ENCODE data around the gene CELF2.

CELF2 gene

DNA sequence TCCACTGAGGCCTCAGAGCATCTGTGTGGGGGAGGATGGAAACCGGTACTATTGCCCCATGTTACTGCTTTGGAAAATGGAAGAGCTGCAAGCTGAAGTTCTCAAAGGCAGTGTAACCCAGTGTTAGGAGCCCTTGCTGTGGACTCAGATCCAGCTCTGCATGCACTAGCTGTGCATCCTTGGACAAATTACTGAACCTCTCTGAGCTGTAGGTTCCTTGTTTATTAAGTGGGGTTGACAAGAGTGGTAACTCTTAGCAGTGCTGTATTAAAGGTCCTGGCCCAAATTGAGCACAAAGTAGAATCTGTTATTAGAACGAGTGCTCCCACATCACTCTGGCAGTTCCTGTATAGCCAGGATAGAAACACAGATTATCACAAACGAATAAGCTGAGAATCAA, 359.6 kb downstream of the CELF2 start:
- Histone ChIP-seq H3K27me3 (ENCODE audit: insufficient read depth, low read length) (no peaks in the 10 kb centered on the region), H3K4me1 (ENCODE audit: insufficient read depth, low read length) (peaks cover 5% of the 10 kb centered on the region), H3K27ac (ENCODE audit: low read length) (no peak overlapping the region), H3K9me3 (ENCODE audit: insufficient read depth, low read depth, low read length) (no peaks in the 10 kb centered on the region), H3K4me3 (ENCODE audit: low read length) (no peak overlapping the region), H3K9ac (ENCODE audit: low read depth, low read length) (no peak overlapping the region), H3K36me3 (ENCODE audit: insufficient read depth, low read depth, low read length) (no peaks in the 10 kb centered on the region)

GRCh38 chr10:11378835-11379234, 361.2 kb downstream of the CELF2 start:
- Histone ChIP-seq H3K9ac (ENCODE audit: low read depth, low read length) (no peak overlapping the region), H3K4me3 (ENCODE audit: low read length) (no peak overlapping the region), H3K36me3 (ENCODE audit: insufficient read depth, low read depth, low read length) (no peaks in the 10 kb centered on the region), H3K9me3 (ENCODE audit: insufficient read depth, low read depth, low read length) (no peaks in the 10 kb centered on the region), H3K4me1 (ENCODE audit: insufficient read depth, low read length) (peaks cover 2% of the 10 kb centered on the region), H3K27me3 (ENCODE audit: insufficient read depth, low read length) (no peaks in the 10 kb centered on the region), H3K27ac (ENCODE audit: low read length) (no peak overlapping the region)

- Histone ChIP-seq H3K4me3 (ENCODE audit: low read length) (no peak overlapping the region), H3K4me1 (ENCODE audit: insufficient read depth, low read length) (no peaks in the 10 kb centered on the region), H3K27me3 (ENCODE audit: insufficient read depth, low read length) (no peaks in the 10 kb centered on the region), H3K36me3 (ENCODE audit: insufficient read depth, low read depth, low read length) (no peaks in the 10 kb centered on the region), H3K27ac (ENCODE audit: low read length) (no peak overlapping the region), H3K9me3 (ENCODE audit: insufficient read depth, low read depth, low read length) (no peaks in the 10 kb centered on the region), H3K9ac (ENCODE audit: low read depth, low read length) (no peak overlapping the region)
Observed at GRCh38 chr10:11379771-11380170, 362.1 kb downstream of the CELF2 start.

- no peaks in the 10 kb centered on the region for H3K4me1 ChIP-seq (ENCODE audit: insufficient read depth, low read length)
- no peak overlapping the region for H3K4me3 ChIP-seq (ENCODE audit: low read length)
- H3K27me3 ChIP-seq (ENCODE audit: insufficient read depth, low read length): no peaks in the 10 kb centered on the region
- H3K27ac ChIP-seq (ENCODE audit: low read length): no peak overlapping the region
- no peaks in the 10 kb centered on the region for H3K9me3 ChIP-seq (ENCODE audit: insufficient read depth, low read depth, low read length)
- no peaks in the 10 kb centered on the region for H3K36me3 ChIP-seq (ENCODE audit: insufficient read depth, low read depth, low read length)
- no peak overlapping the region for H3K9ac ChIP-seq (ENCODE audit: low read depth, low read length)
Observed at GRCh38 chr10:11381023-11381422, 363.4 kb downstream of the CELF2 start.

GRCh38 chr10:11381511-11381910, 363.8 kb downstream of the CELF2 start:
- no peaks in the 10 kb centered on the region for H3K36me3 ChIP-seq (ENCODE audit: insufficient read depth, low read depth, low read length)
- no peaks in the 10 kb centered on the region for H3K9me3 ChIP-seq (ENCODE audit: insufficient read depth, low read depth, low read length)
- H3K27ac ChIP-seq (ENCODE audit: low read length): no peak overlapping the region
- H3K9ac ChIP-seq (ENCODE audit: low read depth, low read length): no peak overlapping the region
- no peaks in the 10 kb centered on the region for H3K27me3 ChIP-seq (ENCODE audit: insufficient read depth, low read length)
- no peak overlapping the region for H3K4me3 ChIP-seq (ENCODE audit: low read length)
- H3K4me1 ChIP-seq (ENCODE audit: insufficient read depth, low read length): no peaks in the 10 kb centered on the region

DNA sequence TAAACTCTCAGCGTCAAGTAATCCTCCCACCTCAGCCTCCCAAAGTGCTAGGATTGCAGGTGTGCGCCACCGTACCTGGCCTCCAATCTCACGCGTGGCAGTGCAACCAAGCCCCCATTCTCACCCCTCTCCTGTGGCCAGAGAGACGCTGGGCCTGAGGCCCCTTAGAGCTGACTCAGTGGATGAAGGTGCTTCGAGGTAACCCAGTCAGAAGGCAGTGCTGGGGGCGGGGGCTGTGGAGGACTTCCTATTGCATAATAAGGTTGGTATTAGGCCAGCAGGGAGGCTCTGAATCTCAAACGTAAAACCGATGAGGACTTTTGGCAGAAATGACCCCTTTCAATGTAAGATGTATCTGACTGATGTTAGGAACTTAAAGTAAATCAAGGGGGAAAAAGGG, 364.5 kb downstream of the CELF2 start:
- Histone ChIP-seq H3K27ac (ENCODE audit: low read length) (no peak overlapping the region), H3K9me3 (ENCODE audit: insufficient read depth, low read depth, low read length) (no peaks in the 10 kb centered on the region), H3K4me1 (ENCODE audit: insufficient read depth, low read length) (no peaks in the 10 kb centered on the region), H3K4me3 (ENCODE audit: low read length) (no peak overlapping the region), H3K27me3 (ENCODE audit: insufficient read depth, low read length) (no peaks in the 10 kb centered on the region), H3K9ac (ENCODE audit: low read depth, low read length) (no peak overlapping the region), H3K36me3 (ENCODE audit: insufficient read depth, low read depth, low read length) (no peaks in the 10 kb centered on the region)

DNA sequence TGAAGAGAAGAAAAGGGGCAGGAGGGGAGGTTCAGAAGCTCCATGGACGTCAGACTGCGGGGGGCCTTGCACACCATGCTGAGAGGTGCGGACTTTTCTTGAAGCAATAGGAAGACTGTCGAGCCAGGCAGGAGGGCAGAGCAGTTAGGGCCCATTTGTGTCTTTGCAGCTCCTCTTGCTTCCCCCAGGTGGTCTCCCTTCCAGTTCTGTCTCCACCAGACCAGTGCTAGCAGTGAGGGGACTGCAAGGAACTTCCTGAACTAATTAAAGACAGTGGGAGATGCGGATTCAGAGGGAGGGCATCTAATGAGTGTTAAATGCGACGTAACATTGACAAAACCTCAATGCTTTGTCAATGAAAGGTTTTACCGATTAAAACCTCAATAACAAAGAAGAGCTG, 368.4 kb downstream of the CELF2 start:
- Histone ChIP-seq H3K9ac (ENCODE audit: low read depth, low read length) (no peak overlapping the region), H3K4me3 (ENCODE audit: low read length) (no peak overlapping the region), H3K9me3 (ENCODE audit: insufficient read depth, low read depth, low read length) (no peaks in the 10 kb centered on the region), H3K27ac (ENCODE audit: low read length) (no peak overlapping the region), H3K27me3 (ENCODE audit: insufficient read depth, low read length) (no peaks in the 10 kb centered on the region), H3K36me3 (ENCODE audit: insufficient read depth, low read depth, low read length) (no peaks in the 10 kb centered on the region), H3K4me1 (ENCODE audit: insufficient read depth, low read length) (no peaks in the 10 kb centered on the region)
